ENCODE data around the gene FILIP1L. TPM values are rescaled to one million over a fixed set of nuclear protein-coding genes. Genes with fewer than 3 reads are reported as not detected.

The FILIP1L gene
- total RNA-seq, 2 experiments from 2014 or later, result not detected

DNA sequence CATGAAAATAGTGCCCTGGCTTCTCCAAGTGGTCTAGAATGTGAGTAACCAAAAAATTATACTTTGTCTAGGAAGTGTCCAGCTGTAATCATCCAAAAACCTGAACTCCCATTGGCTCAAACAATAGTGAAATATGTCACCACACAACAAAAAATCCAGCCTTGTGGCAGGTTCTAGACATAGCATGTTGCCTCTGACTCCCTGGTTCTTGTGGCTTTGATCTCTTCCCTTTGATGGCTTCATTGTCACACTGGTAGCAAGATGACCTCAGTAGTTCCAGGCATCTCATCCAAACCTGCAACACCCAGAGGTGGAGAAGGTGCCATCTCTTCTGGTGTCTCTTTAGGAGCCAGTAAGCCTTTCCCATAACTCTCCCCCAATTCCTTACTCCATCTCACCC lies 222.0 kb downstream of the FILIP1L start:
- H3K9me3 ChIP-seq (ENCODE audit: low read length), result no peaks in the 10 kb centered on the region; the same call in 1 of the 2 replicates
- ChIA-PET POLR2A (interaction anchor here (1.4 kb wide), 1 partner anchor 47 kb away, joined by 3 read pairs; no protein-coding TSS in a partner anchor), CTCF (ENCODE audit: unreplicated experiment) (no interaction called here)
- DNase-seq (ENCODE audit: low spot score), result no peak
- no peak overlapping the region for H3K27ac ChIP-seq (ENCODE audit: low read depth, low read length, poor library complexity, severe bottlenecking)
- no TSS peak for BruUV-seq (replicated peaks)
- H3K4me3 ChIP-seq (ENCODE audit: low read depth, low read length, poor library complexity, severe bottlenecking), result no peak overlapping the region
- no peak overlapping the region for H3K4me2 ChIP-seq (ENCODE audit: low read length)
- intact Hi-C loops (cut with micrococcal nuclease; ENCODE audit: unreplicated experiment), result no loop called here
- no peaks in the 10 kb centered on the region for H3K79me2 ChIP-seq (ENCODE audit: insufficient read depth, low read depth, low read length)
- no peaks in the 10 kb centered on the region for H3K4me1 ChIP-seq (ENCODE audit: insufficient read depth, low read length, poor library complexity, severe bottlenecking)
- no peak overlapping the region for H2AFZ ChIP-seq (ENCODE audit: low read length)
- TF ChIP-seq, protein P1, sequence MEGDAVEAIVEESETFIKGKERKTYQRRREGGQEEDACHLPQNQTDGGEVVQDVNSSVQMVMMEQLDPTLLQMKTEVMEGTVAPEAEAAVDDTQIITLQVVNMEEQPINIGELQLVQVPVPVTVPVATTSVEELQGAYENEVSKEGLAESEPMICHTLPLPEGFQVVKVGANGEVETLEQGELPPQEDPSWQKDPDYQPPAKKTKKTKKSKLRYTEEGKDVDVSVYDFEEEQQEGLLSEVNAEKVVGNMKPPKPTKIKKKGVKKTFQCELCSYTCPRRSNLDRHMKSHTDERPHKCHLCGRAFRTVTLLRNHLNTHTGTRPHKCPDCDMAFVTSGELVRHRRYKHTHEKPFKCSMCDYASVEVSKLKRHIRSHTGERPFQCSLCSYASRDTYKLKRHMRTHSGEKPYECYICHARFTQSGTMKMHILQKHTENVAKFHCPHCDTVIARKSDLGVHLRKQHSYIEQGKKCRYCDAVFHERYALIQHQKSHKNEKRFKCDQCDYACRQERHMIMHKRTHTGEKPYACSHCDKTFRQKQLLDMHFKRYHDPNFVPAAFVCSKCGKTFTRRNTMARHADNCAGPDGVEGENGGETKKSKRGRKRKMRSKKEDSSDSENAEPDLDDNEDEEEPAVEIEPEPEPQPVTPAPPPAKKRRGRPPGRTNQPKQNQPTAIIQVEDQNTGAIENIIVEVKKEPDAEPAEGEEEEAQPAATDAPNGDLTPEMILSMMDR (conservative IDR thresholded peaks at IDR 0.05; ENCODE audit: low read length), result no peak
- no peaks in the 10 kb centered on the region for H3K36me3 ChIP-seq (ENCODE audit: insufficient read depth, low read length)
- H3K9me2 ChIP-seq (ENCODE audit: insufficient read depth, low read length), result no peaks in the 10 kb centered on the region
- no peaks in the 10 kb centered on the region for H4K20me1 ChIP-seq (ENCODE audit: insufficient read depth, low read length)

DNA sequence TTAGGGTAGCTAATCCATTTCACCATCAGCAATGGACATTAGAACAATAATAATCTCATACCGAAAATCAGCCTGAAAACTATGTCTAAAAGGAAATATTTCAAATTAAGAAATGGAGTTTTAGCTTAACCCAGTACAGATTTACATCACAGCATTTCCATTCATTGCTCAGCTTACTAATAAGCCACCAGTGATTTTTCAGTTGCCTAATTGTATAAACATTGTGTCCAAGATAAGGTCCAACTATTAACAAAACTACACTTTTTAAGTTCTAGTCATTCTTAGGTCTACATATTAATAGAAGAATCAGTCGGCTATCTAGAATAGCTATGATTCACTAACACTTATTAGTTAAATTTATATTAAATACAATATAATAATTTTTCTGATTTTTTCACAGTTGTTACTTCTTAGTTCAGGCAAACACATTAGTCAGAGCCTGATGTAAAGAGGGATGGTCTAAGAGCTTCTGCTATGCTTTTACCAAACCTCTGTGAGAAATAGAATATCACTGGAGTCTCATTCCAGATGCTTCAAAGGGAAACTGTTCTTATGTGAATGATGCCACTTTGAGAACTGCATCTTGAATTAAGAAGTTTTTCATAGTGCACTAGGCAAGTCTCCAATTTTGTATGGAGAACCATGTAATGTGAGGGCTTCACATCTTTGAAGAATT lies 222.6 kb downstream of the FILIP1L start:
- H2AFZ ChIP-seq (ENCODE audit: low read length), result no peak overlapping the region
- no TSS peak for BruUV-seq (replicated peaks)
- H3K9me3 ChIP-seq (ENCODE audit: low read length), result no peaks in the 10 kb centered on the region; the same call in 1 of the 2 replicates
- no peaks in the 10 kb centered on the region for H3K4me1 ChIP-seq (ENCODE audit: insufficient read depth, low read length, poor library complexity, severe bottlenecking)
- no peaks in the 10 kb centered on the region for H4K20me1 ChIP-seq (ENCODE audit: insufficient read depth, low read length)
- TF ChIP-seq EZH2phosphoT487 (IDR thresholded peaks at IDR 0.05; ENCODE audit: borderline replicate concordance, low read depth, low read length), result no peak
- TF ChIP-seq, protein P1 (conservative IDR thresholded peaks at IDR 0.05; ENCODE audit: low read length), result no peak
- DNase-seq (ENCODE audit: low spot score), result no peak
- intact Hi-C loops (cut with micrococcal nuclease; ENCODE audit: unreplicated experiment), result no loop called here
- H3K9me2 ChIP-seq (ENCODE audit: insufficient read depth, low read length), result no peaks in the 10 kb centered on the region
- ChIA-PET POLR2A (interaction anchor here (1.3 kb wide), 1 partner anchor 13 kb away, joined by 3 read pairs; no protein-coding TSS in a partner anchor), CTCF (ENCODE audit: unreplicated experiment) (interaction anchor here (1.0 kb wide), 1 partner anchor 363 kb away, joined by 3 read pairs; no protein-coding TSS in a partner anchor)
- H3K27ac ChIP-seq (ENCODE audit: low read depth, low read length, poor library complexity, severe bottlenecking), result no peak overlapping the region
- H3K79me2 ChIP-seq (ENCODE audit: insufficient read depth, low read depth, low read length), result no peaks in the 10 kb centered on the region
- H3K4me2 ChIP-seq (ENCODE audit: low read length), result no peak overlapping the region
- H3K36me3 ChIP-seq (ENCODE audit: insufficient read depth, low read length), result no peaks in the 10 kb centered on the region
- H3K4me3 ChIP-seq (ENCODE audit: low read depth, low read length, poor library complexity, severe bottlenecking), result no peak overlapping the region

DNA sequence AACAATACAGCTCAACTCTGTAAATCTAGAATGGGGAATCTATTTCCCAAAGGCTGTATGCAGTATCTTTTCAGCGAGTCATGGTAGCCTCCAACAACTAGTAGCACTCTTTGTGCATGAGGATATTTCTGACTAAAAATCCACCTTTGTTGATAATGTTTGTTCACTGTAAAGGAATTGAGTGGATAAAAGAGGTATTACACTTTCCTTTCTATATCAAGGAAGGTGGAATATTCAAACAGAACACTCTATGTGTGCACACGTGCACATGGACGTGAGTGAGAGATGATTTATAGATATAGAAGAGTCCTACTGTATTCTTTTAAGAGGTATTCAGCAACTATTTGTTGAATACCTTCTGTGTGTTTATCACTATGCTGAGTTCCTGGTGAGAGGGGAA lies 228.4 kb downstream of the FILIP1L start:
- Histone ChIP-seq H4K20me1 (ENCODE audit: insufficient read depth, low read length) (peaks cover 5% of the 10 kb centered on the region; the same call in 1 of the 2 replicates), H3K9me2 (ENCODE audit: insufficient read depth, low read length) (no peaks in the 10 kb centered on the region), H3K4me2 (ENCODE audit: low read length) (no peak overlapping the region), H2AFZ (ENCODE audit: low read length) (no peak overlapping the region), H3K36me3 (ENCODE audit: insufficient read depth, low read length) (no peaks in the 10 kb centered on the region), H3K79me2 (ENCODE audit: insufficient read depth, low read depth, low read length) (no peaks in the 10 kb centered on the region), H3K4me1 (ENCODE audit: insufficient read depth, low read length, poor library complexity, severe bottlenecking) (no peaks in the 10 kb centered on the region), H3K4me3 (ENCODE audit: low read depth, low read length, poor library complexity, severe bottlenecking) (no peak overlapping the region), H3K9me3 (ENCODE audit: low read length) (no peaks in the 10 kb centered on the region; the same call in 1 of the 2 replicates), H3K27ac (ENCODE audit: low read depth, low read length, poor library complexity, severe bottlenecking) (no peak overlapping the region)
- TF ChIP-seq, protein P1 (conservative IDR thresholded peaks at IDR 0.05; ENCODE audit: low read length), result no peak
- no peak for TF ChIP-seq EZH2phosphoT487 (IDR thresholded peaks at IDR 0.05; ENCODE audit: borderline replicate concordance, low read depth, low read length)
- ChIA-PET CTCF (ENCODE audit: unreplicated experiment) (no interaction called here), POLR2A (no interaction called here)
- intact Hi-C loops (cut with micrococcal nuclease; ENCODE audit: unreplicated experiment), result no loop called here
- DNase-seq (ENCODE audit: low spot score), result no peak
- BruUV-seq (replicated peaks), result no TSS peak
